Fibroblast of lung (primary cell): ENCODE results near the gene CAPG. TPM values are rescaled to one million over a fixed set of nuclear protein-coding genes. Genes with fewer than 3 reads are reported as not detected.

Experiments used
- DNase-seq, 2 donors: peaks; one replicate each; pipeline versions ENCODE4 v3.0.0 to v3.0.0-alpha.2; 2010; ENCODE audit warnings: low read depth in 2 of 2
- H2AFZ ChIP-seq: 2 replicates; pipeline ENCODE4 v1.5.1; 2012; ENCODE audit warnings: low read length, control low read depth, inconsistent platforms
- H3K27ac ChIP-seq: 2 replicates; pipeline ENCODE4 v1.5.1; 2011; ENCODE audit warnings: low read length, control low read depth; ENCODE audit not compliant: insufficient read depth
- H3K27me3 ChIP-seq: 2 replicates; pipeline ENCODE4 v1.5.1; 2011; ENCODE audit warnings: mild to moderate bottlenecking, low read length; ENCODE audit not compliant: control insufficient read depth, insufficient read depth
- H3K36me3 ChIP-seq: 2 replicates; pipeline ENCODE4 v1.5.1; 2011; ENCODE audit warnings: low read length; ENCODE audit not compliant: control insufficient read depth, insufficient read depth
- H3K4me1 ChIP-seq: 2 replicates; pipeline ENCODE4 v1.5.1; 2011; ENCODE audit warnings: low read length; ENCODE audit not compliant: control insufficient read depth, insufficient read depth; ENCODE audit errors: extremely low read depth
- H3K4me2 ChIP-seq: 2 replicates; pipeline ENCODE4 v1.5.1; 2011; ENCODE audit warnings: low read length, control low read depth; ENCODE audit not compliant: insufficient read depth; ENCODE audit errors: extremely low read depth
- H3K4me3 ChIP-seq, 4 experiments: fragments of 200-600 bp in 1 of 4; sonication (generic) in 1 of 4; replicated peaks in 1 of 4; 2 replicates each; pipeline ENCODE4 v1.5.1; 2011 to 2016; ENCODE audit warnings: low read length in 4 of 4, low read depth in 3 of 4, mild to moderate bottlenecking in 3 of 4, control low read depth in 2 of 4, inconsistent platforms in 1 of 4, mixed read lengths in 1 of 4; ENCODE audit not compliant: insufficient read depth in 1 of 4; ENCODE audit errors: control extremely low read depth in 1 of 4
- H3K79me2 ChIP-seq: 2 replicates; pipeline ENCODE4 v1.5.1; 2012; ENCODE audit warnings: mild to moderate bottlenecking, low read length, inconsistent platforms; ENCODE audit not compliant: control insufficient read depth, insufficient read depth
- H3K9ac ChIP-seq: 2 replicates; pipeline ENCODE4 v1.5.1; 2011; ENCODE audit warnings: mild to moderate bottlenecking, low read length, control low read depth; ENCODE audit not compliant: insufficient read depth
- H3K9me3 ChIP-seq: 2 replicates; pipeline ENCODE4 v1.5.1; 2012; ENCODE audit warnings: low read depth, low read length; ENCODE audit not compliant: control insufficient read depth, insufficient read depth
- H4K20me1 ChIP-seq: 2 replicates; pipeline ENCODE4 v1.5.1; 2011; ENCODE audit warnings: low read length; ENCODE audit not compliant: control insufficient read depth, insufficient read depth; ENCODE audit errors: extremely low read depth
- EZH2 ChIP-seq: IDR thresholded peaks from 2 replicates; pipeline ENCODE4 v1.5.1; 2012; ENCODE audit warnings: low read length, control low read depth, mild to moderate bottlenecking; ENCODE audit errors: missing control alignments
- polyA plus RNA-seq, 2 donors: library from polyadenylated mRNA; depleted of rRNA in 1 of 2; stranded (reverse) in 1 of 2; unstranded in 1 of 2; fragments of >200 nt; gene quantifications; 2 replicates each; pipeline ENCODE4 v1.2.1, GENCODE V29; 2011 to 2012; ENCODE audit warnings: missing spikeins in 1 of 2
- total RNA-seq: library from RNA; depleted of rRNA; stranded (reverse); fragments of >200 nt; gene quantifications from 2 replicates; pipeline ENCODE4 v1.2.1, GENCODE V29; 2014
- TF ChIP-seq, protein P1 (sequence below), 2 donors: IDR thresholded peaks in 1 of 2; conservative IDR thresholded peaks in 1 of 2; 1 replicate in 1 of 2; 2 replicates in 1 of 2; pipeline ENCODE4 v1.5.1; 2011 to 2012; ENCODE audit warnings: low read length in 2 of 2, control low read depth in 1 of 2, inconsistent platforms in 1 of 2, low read depth in 1 of 2, mild to moderate bottlenecking in 1 of 2

The CAPG gene
- total and polyA plus RNA-seq, 2 donors (not counting 1 experiment from before 2014, with no cell fraction given), result 43.8 to 193 TPM

DNA sequence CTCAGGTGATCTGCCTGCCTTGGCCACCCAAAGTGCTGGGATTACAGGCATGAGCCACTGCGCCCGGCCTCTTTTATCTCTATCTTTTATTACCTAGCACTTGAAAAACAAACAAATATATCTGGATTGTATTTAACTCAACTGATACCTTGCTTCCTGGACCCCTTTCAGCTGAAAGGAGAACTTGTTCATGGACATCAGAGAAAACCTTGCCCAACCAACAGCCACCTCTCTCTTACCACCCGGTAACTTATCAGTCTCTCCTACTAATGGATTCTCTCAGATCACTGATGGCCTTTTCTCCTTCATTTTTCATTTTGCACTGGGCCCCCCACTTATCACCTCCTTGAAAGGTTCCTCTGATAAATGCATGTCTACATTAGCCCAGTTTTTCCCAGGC, 62.6 kb downstream of the CAPG start:
- TF ChIP-seq EZH2, result no peak
- TF ChIP-seq, protein P1, sequence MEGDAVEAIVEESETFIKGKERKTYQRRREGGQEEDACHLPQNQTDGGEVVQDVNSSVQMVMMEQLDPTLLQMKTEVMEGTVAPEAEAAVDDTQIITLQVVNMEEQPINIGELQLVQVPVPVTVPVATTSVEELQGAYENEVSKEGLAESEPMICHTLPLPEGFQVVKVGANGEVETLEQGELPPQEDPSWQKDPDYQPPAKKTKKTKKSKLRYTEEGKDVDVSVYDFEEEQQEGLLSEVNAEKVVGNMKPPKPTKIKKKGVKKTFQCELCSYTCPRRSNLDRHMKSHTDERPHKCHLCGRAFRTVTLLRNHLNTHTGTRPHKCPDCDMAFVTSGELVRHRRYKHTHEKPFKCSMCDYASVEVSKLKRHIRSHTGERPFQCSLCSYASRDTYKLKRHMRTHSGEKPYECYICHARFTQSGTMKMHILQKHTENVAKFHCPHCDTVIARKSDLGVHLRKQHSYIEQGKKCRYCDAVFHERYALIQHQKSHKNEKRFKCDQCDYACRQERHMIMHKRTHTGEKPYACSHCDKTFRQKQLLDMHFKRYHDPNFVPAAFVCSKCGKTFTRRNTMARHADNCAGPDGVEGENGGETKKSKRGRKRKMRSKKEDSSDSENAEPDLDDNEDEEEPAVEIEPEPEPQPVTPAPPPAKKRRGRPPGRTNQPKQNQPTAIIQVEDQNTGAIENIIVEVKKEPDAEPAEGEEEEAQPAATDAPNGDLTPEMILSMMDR (conservative IDR thresholded peaks at IDR 0.05 in 1 of 2, IDR thresholded peaks at IDR 0.05 in 1 of 2; ENCODE audit: low read depth in 1 of 2, low read length in 2 of 2), result no peak
- no peaks in the 10 kb centered on the region for H3K27me3 ChIP-seq
- no peak overlapping the region for H2AFZ ChIP-seq
- no peaks in the 10 kb centered on the region for H3K9me3 ChIP-seq
- DNase-seq, result no peak
- no peak overlapping the region for H3K4me2 ChIP-seq
- peaks cover 18% of the 10 kb centered on the region for H3K36me3 ChIP-seq
- no peaks in the 10 kb centered on the region for H4K20me1 ChIP-seq
- no peak overlapping the region for H3K4me3 ChIP-seq
- no peak overlapping the region for H3K9ac ChIP-seq
- no peaks in the 10 kb centered on the region for H3K4me1 ChIP-seq
- no peak overlapping the region for H3K27ac ChIP-seq
- peaks cover 2% of the 10 kb centered on the region for H3K79me2 ChIP-seq

Other genes starting within 250 kb of the CAPG start
- gene TGOLN2, start 82.4 kb downstream of the CAPG start, total RNA-seq, result 80.4 and 112 TPM in 2 replicates
- 128 and 130 TPM in 2 replicates for gene TGOLN2, start 82.4 kb downstream of the CAPG start, polyA plus RNA-seq
- gene RETSAT, start 55.8 kb downstream of the CAPG start, total RNA-seq, result 61.6 and 87.0 TPM in 2 replicates
- gene RETSAT, start 55.8 kb downstream of the CAPG start, polyA plus RNA-seq, result 38.6 and 39.3 TPM in 2 replicates
- gene ELMOD3, start 55.6 kb downstream of the CAPG start, total RNA-seq, result 20.3 and 27.9 TPM in 2 replicates
- 11.8 and 13.0 TPM in 2 replicates for gene ELMOD3, start 55.6 kb downstream of the CAPG start, polyA plus RNA-seq
- gene SH2D6, start 8.3 kb upstream of the CAPG start, total RNA-seq, result 0.77 and 2.1 TPM in 2 replicates
- gene SH2D6, start 8.3 kb upstream of the CAPG start, polyA plus RNA-seq, result 0.16 and 0.29 TPM in 2 replicates
- 176 and 270 TPM in 2 replicates for gene MAT2A, start 128.8 kb upstream of the CAPG start, total RNA-seq
- gene MAT2A, start 128.8 kb upstream of the CAPG start, polyA plus RNA-seq, result 334 and 369 TPM in 2 replicates
- 28.8 and 46.1 TPM in 2 replicates for gene GGCX, start 151.1 kb upstream of the CAPG start, total RNA-seq
- 34.4 and 48.8 TPM in 2 replicates for gene GGCX, start 151.1 kb upstream of the CAPG start, polyA plus RNA-seq
- gene VAMP8, start 167.2 kb upstream of the CAPG start, total RNA-seq, result 2.1 and 2.3 TPM in 2 replicates
- gene VAMP8, start 167.2 kb upstream of the CAPG start, polyA plus RNA-seq, result 17.7 and 80.6 TPM in 2 replicates
- 45.5 and 69.5 TPM in 2 replicates for gene VAMP5, start 174.1 kb upstream of the CAPG start, total RNA-seq
- 190 and 212 TPM in 2 replicates for gene VAMP5, start 174.1 kb upstream of the CAPG start, polyA plus RNA-seq
- gene RNF181, start 185.4 kb upstream of the CAPG start, total RNA-seq, result 187 and 247 TPM in 2 replicates
- 276 and 289 TPM in 2 replicates for gene RNF181, start 185.4 kb upstream of the CAPG start, polyA plus RNA-seq
- gene TMEM150A, start 192.3 kb upstream of the CAPG start, total RNA-seq, result 11.8 and 13.2 TPM in 2 replicates
- gene TMEM150A, start 192.3 kb upstream of the CAPG start, polyA plus RNA-seq, result 11.4 and 15.5 TPM in 2 replicates
- 16.9 and 26.1 TPM in 2 replicates for gene C2orf68, start 201.7 kb upstream of the CAPG start, total RNA-seq
- gene C2orf68, start 201.7 kb upstream of the CAPG start, polyA plus RNA-seq, result 11.0 and 15.4 TPM in 2 replicates
- 34.9 and 41.1 TPM in 2 replicates for gene USP39, start 205.8 kb upstream of the CAPG start, total RNA-seq
- gene USP39, start 205.8 kb upstream of the CAPG start, polyA plus RNA-seq, result 53.5 and 63.5 TPM in 2 replicates